ENCODE results near the gene ALDH3A2.

GRCh38 chr17:19717031-19717360, 68.4 kb downstream of the ALDH3A2 start:
- TF ChIP-seq CTCF (conservative IDR thresholded peaks at IDR 0.05; ENCODE audit: low read length) (no peak), EZH2phosphoT487 (IDR thresholded peaks at IDR 0.05; ENCODE audit: borderline replicate concordance, low read depth, low read length) (no peak)
